ENCODE measurements around the gene IL31RA.
A peak's percentile ranks its signal among the peaks of the same experiment; 100 is the strongest.

- TF ChIP-seq CTCF (CRISPR knock-in tag; IDR thresholded peaks at IDR 0.05) (peak; percentile 85), ZNF468 (CRISPR knock-in tag; IDR thresholded peaks at IDR 0.05) (no peak)
Measured at GRCh38 chr5:55936100-55936693, 85.0 kb downstream of the IL31RA start.

All from HepG2 (cell line).